MM.1S (cell line): ENCODE results near the gene NCDN.

ENCODE experiments used
- EZH2 ChIP-seq: fragments of 300-600 bp; sonication (generic); optimal IDR thresholded peaks from 2 replicates; pipeline ENCODE3; 2017; ENCODE audit warnings: low read depth, mild to moderate bottlenecking, antibody characterized with exemption, low read length, mixed read lengths
- TF ChIP-seq, protein P1 (sequence below): fragments of 300-600 bp; sonication (generic); IDR thresholded peaks from 2 replicates; pipeline ENCODE4 v1.5.1; 2016; ENCODE audit warnings: antibody characterized with exemption, low read length, mixed read lengths

DNA sequence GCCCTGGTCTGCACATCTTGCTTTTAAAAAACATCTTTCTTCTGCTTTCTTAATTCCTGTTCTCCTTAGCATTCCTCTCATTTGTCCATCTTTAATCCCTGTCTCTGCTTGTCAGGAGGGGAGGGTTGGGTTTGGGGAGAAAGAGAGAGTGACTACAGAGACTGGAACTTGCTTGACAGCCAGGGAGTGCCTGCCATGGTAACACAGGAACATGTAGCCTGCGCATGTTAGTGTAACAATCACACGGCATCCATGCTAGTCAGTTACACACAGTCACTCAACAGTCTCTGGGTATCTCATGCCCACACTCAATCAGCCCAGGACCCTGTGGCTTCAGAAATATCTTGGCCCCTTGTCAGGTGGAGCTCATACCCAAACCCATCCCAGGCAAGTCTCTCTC, 14.7 kb downstream of the NCDN start:
- TF ChIP-seq, protein P1, sequence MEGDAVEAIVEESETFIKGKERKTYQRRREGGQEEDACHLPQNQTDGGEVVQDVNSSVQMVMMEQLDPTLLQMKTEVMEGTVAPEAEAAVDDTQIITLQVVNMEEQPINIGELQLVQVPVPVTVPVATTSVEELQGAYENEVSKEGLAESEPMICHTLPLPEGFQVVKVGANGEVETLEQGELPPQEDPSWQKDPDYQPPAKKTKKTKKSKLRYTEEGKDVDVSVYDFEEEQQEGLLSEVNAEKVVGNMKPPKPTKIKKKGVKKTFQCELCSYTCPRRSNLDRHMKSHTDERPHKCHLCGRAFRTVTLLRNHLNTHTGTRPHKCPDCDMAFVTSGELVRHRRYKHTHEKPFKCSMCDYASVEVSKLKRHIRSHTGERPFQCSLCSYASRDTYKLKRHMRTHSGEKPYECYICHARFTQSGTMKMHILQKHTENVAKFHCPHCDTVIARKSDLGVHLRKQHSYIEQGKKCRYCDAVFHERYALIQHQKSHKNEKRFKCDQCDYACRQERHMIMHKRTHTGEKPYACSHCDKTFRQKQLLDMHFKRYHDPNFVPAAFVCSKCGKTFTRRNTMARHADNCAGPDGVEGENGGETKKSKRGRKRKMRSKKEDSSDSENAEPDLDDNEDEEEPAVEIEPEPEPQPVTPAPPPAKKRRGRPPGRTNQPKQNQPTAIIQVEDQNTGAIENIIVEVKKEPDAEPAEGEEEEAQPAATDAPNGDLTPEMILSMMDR, result no peak
- TF ChIP-seq EZH2, result no peak
